Suprapubic skin (tissue), 4 donors: ENCODE results near the gene NSA2.

ENCODE experiments used
- CTCF ChIP-seq, 2 donors: fragments of 200-600 bp in 1 of 2; fragments of 450-650 bp in 1 of 2; sonication (generic) in 1 of 2; IDR thresholded peaks; one replicate each; pipeline ENCODE4 v1.5.1; 2016 to 2019; ENCODE audit warnings: antibody characterized with exemption in 2 of 2, mild to moderate bottlenecking in 1 of 2, moderate library complexity in 1 of 2
- EP300 ChIP-seq: sonication (generic); formaldehyde crosslinking; IDR thresholded peaks from one replicate; pipeline ENCODE4 v1.6.1; 2017; ENCODE audit warnings: antibody characterized with exemption
- POLR2A ChIP-seq, 2 donors: fragments of 450-650 bp; IDR thresholded peaks; one replicate each; pipeline ENCODE4 v1.6.1; 2017; ENCODE audit warnings: antibody characterized with exemption in 2 of 2, mild to moderate bottlenecking in 2 of 2, moderate library complexity in 2 of 2
- POLR2AphosphoS5 ChIP-seq, 3 donors: sonication (generic); formaldehyde crosslinking; IDR thresholded peaks; one replicate each; pipeline ENCODE4 v1.6.1; 2017; ENCODE audit warnings: antibody characterized with exemption in 3 of 3

DNA sequence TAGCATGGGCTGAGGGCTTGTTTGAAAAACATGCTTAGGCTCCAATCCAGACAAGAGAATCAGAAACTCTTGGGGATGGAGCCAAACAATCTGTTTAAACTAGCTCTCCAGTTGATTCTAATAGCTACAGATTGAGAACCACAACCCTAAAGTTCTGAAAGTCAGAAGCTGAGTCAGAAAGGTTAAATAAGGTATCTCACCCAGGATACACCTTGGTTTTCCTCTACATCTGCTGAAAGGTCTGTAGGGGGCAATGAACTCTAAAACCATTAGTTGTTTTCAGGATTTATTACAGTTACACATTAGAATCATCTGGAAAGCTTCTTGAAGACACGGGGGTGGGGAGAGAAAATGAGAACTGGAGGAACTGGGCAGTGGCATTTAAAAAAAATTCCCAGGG lies 5.8 kb upstream of the NSA2 start:
- no peak for TF ChIP-seq POLR2A (IDR thresholded peaks at IDR 0.05)
- no peak for TF ChIP-seq CTCF (IDR thresholded peaks at IDR 0.05)
- TF ChIP-seq EP300: no peak
- TF ChIP-seq POLR2AphosphoS5 (IDR thresholded peaks at IDR 0.05): no peak
